GM12892 (cell line): ENCODE results near the gene PYGB.

Experiments
- POLR2A ChIP-seq: IDR thresholded peaks from 2 replicates; pipeline ENCODE4 v1.6.1; 2011; ENCODE audit warnings: low read depth, low read length, control low read depth
- POLR2AphosphoS5 ChIP-seq: IDR thresholded peaks from 2 replicates; pipeline ENCODE4 v1.6.1; 2011; ENCODE audit warnings: low read depth, low read length, control low read depth

GRCh38 chr20:25226433-25227316 lies 21.2 kb upstream of the PYGB start:
- TF ChIP-seq POLR2AphosphoS5 (no peak), POLR2A (no peak)
